HG02571 (cell line): ENCODE results near the gene MAST4.
"Not testable (repeated sequence)": the region's sequence is repeated elsewhere in the genome, so short reads cannot be mapped to it uniquely, and the experiment has no call there.

Experiments used
- ATAC-seq: cut with Tn5 transposase; IDR thresholded peaks from one replicate; pipeline ENCODE4 v1.9.1; 2021; ENCODE audit warnings: mild to moderate bottlenecking, moderate library complexity; ENCODE audit not compliant: unreplicated experiment

Gene MAST4

DNA sequence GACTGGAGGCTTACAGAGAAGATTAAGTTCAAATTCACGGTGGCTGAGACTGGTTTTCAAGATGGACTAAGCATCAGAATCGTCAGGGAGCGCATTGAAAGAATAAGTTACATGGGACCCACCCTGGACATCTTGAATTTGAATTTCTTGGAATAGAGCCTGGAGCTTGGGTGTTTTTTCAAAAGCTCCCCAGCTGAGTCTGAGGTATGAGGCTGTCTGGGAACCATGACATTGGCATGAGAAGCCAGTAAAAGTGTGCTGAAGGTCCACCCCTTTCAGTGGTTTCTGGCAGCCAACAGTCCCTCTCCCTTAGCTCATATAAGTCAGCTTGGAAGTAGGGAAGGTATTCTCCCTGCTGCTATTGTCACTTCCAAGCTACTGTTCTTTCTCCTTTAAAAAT is 97.8 kb downstream of the MAST4 start:
- no peak for ATAC-seq

DNA sequence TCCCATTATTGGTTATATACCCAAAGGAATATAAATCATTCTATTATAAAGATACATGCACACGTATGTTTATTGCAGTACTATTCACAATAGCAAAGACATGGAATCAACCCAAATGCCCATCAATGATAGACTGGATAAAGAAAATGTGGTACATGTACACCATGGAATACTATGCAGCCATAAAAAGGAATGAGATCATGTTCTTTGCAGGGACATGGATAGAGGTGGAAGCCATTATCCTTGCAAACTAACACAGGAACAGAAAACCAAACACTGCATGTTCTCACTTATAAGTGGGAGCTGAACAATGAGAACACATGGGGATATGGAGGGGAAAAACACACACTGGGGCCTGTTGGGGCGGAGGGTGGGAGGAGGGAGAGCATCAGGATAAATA is 99.6 kb downstream of the MAST4 start:
- not testable (repeated sequence) for ATAC-seq

DNA sequence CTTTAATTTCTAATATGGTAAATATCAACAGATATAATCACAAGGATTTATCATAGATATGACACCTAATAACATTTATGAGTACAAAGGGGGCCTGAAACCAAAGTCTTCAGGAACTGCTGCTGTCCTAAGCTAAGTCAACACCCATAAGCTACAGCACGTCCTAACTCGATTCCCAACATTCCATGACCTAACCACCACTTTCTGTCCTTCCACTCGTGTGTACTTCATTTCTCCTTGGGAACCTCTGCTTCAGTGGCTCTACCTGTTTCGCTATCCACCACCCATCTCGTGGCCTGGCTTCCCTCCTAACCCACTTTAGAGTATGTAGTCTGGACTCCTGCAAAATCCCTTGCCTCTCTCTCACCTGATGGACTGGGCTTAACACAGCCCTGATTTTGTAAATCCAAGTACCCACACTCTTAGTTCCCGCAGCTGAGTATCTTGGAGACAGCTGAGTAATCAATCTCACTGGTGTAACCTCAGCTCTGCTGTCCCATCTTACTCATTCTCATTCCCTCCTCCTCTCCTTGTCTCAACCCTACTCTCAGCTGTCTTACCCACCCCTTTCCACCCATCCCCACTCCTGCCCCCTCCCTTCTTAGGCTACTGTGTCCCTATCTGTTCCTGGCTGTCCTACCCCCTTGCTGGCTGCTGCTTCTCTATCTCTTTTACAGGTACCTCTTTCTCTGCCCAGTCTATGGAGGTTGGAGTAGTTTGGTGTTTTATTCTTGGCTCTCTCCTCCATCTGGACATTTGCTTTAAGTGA is 101.8 kb downstream of the MAST4 start:
- ATAC-seq: no peak

DNA sequence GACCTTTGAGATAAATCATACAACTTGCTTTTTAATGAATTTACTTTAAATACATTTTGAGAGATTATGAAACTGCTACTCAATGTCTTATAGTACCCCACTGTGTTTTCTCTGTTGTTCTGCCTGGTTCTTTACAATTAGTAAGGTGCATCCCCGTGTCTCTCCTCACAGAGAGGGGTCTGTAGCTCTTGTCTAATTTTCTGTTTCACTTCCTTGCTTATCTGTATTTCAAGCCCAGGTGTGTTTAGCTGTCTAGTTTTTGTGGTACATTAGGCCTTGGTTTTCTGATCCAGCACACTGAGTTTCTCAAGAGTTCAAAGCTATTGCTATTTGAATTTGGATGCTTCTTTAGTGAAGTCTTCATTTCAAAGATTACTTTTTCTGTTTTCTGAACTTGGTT is 105.1 kb downstream of the MAST4 start:
- ATAC-seq: peak; percentile 58

DNA sequence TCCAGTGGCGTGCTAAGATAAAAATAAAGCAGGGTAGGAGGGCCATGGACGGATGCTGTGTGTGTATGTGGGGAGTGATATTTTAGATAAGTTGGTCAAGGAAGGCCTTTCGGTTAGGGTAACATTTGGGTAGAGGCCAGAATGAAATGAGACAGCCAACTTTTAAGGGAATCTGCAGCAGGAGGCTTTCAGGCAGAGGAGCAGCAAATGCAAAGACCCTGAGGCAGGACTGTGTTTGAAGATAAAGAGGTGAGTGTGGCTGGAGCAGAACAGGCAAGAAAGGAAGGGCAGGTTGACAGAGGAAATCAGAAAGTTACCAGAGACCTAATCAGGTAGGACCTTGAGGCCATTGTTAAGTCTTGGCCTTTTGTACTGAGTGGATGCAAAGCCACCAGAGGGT is 106.2 kb downstream of the MAST4 start:
- no peak for ATAC-seq

DNA sequence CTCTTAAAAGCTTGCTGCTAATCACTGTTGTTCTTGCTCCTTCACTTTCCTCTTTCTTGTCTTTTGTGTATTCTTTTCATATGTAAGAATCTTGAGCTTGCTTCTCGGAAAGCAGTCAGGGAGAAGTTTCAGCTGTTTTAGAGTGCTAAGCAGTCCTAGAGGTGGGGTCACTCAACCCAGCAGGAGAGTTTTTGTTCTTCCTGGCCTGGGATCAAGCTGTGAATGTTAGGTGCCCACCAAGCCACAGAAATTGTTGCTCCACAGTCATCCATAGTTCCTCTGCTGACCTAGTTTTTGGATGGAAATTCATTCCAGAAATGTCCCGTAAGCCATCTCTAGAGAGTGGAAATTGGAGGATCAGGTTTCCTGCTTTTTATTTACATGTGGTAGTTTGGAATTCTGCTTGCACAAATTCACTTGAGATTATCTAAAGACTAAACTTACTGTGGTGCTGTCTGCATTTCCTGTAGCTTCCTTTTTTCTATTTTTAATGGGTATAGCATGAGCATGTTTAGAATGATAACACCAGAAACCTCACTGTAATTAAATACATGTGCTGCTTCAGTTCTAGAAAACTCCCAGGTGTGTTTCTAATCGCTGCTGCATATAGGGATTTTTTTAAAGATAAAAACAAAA is 108.7 kb downstream of the MAST4 start:
- no peak for ATAC-seq

DNA sequence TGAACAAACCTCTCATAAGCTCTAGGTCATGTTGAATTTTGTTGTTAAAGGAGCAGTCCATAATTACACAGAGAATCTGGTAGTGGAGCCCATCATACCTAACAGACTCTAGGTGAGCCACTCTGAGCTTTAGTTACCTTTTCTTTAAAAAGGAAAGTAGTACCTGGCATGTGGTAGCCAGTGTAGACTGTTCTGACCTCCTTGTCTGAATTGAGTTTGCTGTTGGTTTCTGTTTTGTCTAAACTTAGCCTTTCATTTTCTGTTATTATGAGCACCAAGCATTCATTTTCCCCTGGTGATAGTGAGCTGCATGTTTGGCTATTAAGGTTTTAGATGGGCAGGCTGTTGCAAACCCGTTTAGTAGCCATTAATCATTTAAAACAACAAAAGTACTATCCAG is 112.2 kb downstream of the MAST4 start:
- ATAC-seq: no peak

DNA sequence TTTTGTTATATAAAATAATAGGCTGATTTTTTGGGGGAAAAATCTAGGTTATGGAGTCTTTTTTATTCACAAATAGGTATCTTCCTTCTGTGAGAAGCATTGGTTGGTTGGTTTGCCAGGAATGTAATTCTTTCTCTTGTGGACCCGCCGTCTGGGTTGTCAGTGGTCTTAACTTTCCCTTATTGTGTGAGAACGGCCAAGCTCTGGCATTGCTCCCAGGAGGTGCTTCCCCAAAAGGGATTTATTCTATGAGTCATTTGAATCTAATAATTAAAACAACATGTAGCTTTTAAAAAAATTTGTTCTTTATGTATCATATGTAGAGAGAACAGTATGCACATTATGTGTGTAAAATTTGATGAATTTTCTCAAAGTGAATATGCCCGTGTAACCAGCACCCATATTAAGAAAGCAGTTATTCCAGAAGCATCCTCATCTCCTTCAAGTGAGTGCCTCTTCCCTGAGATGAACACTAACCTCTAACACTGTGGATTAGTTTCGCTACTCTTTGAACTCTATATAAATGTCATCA is 114.4 kb downstream of the MAST4 start:
- ATAC-seq: no peak

DNA sequence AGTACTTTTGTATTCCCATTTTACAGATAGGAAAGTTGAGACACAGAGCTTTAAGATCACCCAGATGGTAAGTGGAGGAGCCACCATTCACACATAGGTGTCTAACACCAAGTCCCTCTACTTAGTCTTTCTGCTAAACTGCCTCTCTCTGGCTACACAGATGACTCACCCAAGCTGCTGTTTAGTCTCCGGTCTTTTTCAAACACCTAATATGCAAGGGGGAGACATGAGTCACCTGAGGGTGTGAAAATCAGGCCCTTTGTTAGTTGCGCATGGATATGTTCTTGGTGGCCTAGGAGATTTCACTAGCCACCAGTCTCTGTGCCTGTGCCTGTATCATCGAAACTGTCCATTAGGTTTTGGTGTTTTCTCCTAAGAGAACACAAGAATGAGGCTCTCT is 117.8 kb downstream of the MAST4 start:
- no peak for ATAC-seq

DNA sequence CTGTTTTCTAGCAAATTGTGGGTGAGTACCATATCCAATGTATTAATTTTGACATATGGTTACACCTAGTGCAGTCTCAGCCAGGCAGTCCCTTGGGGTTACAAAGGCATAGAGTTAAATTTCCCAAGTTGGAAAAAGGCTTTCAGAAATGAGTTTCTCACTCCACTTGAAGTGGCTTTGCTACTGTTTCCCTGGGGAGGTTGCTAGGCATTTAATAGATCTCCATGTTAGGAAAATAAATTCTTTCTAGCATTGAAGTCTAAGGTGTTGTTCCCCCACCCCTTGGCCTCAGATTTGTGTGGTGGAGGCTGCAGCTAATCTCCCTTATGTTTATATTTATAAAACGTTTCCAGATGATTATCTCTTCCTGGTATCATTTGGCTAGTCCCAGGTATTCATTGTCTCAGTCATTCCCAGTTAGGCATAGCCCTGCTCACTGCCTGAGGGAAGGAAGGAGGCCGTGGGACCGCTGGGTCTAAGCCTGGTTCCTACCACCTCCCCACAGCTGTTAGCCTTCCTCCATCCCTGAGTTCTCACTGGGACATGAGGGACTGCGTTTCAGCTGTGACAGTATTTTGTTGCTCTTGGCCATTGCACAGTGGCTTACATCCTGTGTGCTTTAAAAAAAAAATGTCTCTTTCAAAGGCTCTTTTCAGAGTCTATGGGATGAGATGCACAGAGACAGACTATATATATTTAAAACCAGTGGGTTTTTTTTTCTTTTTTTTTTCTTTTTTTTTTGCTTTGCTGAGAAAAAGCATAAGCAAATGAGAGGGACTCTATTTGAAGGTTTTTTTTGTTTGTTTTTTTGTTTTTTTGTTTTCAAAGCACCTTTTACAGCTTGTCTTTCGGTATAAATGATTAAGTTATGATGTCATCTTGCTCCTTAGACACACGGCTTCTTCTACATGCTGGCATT is 121.5 kb downstream of the MAST4 start:
- no peak for ATAC-seq

DNA sequence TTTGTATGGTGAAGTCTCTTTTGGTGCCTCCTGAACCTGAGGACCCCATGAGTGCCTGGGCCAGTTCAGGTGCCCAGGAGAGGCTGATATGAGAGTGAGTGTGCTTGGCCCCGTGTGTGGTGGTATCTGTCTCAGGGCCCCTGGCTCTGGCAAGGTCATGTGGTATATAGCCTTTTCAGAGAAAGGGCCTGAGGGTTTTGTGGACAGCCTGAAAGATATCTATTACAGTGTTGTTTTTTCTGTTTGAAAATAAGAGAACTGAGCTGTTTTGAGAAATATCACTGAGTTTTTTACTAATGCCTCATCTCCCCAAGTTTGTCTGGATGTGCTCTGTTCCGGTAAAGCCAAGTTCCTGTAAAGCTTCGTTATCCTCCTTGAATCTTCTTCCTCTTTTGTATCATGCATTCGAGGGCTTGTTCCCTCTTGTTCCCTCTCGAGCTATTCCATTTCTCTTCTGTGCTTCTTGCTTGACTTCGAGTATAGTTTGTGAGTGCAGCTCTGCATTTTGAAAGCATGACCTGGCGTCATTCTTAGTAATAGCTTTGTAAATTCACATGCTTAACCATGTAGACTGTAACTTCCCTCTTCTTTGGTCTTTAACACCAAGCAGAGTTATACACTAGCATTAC is 122.3 kb downstream of the MAST4 start:
- no peak for ATAC-seq

DNA sequence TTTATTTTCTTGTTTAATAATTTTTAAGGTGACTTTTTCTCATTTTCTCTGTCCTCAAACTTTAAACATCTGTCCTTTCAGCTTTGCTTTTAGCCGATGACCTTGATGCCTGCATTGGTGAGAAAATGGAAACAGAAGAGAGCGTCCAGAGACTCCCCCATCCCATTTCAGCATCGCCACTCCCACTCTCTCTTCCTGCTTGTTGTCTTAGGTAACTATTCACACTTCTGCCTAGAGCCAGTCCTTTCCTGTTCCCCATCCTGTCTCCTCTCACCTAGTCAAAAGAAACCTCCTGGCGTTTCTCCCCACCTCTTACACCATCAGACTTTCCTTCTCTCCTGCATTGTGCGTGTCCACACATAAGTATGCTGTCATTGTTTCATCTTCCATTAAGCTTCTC is 124.6 kb downstream of the MAST4 start:
- ATAC-seq: no peak

DNA sequence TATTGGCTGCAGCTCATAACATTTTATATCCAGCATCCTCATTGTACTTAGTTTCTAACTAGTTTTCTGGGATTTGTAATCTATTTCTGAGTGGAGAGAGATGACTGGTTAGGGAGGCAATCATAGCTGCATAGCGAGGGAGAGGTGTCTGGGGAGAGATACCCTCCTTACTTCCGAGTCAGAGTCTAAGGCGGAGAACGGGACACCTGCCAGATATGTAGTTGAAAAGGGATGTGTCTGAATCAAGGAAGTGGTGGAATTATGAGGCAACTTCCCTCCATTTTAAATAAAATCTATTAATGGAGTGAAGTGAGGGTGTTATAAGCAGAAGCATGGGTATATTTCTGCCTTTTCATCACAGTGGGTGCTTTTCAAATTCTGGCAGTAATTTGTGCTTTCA is 126.5 kb downstream of the MAST4 start:
- no peak for ATAC-seq

DNA sequence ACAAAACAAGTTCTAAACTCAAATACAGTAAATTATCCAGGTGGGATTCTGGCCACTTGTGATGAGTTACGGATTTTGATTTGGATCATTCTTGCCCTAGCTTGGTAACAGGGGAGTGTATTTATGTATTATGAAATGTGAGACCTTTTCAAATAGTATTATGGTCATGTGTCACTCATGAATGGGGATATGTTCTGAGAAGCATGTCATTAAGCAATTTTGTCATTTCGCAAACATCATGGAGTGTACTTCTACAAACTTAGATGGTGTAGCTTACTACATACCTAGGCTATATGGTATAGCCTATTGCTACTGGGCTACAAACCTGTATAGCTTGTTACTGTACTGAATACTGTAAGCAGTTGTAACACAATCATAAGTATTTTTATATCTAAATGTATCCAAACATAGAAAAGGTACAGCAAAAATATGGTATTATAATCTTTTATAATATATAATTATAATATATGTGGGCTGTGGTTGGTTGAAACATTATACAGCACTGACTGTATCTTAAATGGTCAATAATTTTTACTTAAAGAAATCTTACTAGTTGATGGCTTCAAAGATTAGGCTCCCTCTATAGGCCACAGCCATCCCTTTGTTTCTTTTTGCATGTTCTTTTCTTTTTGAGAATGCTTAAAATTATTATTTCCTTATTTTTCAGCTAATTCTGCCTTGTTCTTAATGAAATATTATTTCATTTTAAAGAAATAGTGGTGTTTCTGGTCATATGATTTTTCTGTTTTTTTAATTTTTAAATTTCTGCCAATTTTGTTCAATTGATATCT is 128.4 kb downstream of the MAST4 start:
- ATAC-seq: no peak

DNA sequence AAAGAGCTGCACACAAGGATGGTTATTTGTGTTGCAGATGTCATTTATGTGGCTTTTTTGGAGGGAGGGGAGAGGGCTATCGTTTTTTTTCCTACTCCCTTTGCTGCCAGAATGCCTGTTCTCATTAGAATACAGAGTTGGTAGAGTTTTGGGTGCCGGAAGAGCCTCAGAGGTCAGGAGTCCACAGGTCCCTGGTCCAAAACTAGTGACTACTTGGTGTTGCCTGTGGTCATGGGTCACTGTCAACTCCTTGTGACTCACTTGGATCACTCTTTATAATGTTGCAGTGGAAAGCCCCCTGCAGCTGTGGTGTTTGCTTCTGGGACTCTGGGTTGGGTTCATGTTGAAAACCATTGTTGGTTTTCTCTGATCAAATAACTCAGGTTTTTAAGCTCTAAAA is 131.4 kb downstream of the MAST4 start:
- ATAC-seq: no peak

DNA sequence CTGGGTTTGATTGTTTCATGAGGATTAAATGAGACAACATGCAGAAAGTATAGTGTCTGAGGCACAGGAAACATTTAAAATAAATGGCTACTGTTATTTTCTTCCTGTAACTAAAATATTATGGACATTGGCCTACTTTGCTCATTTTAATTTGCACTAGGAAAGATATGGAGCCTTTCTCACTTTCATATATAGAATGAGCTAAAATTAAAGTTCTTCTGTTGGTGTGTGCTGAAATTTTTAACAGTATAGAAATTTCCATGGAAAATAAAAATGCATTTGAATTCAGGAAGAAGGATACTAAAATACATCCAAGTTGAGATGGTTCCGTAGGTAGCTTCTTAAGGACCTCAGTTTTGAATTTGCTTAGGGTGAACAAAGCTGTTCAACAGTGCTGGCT is 131.9 kb downstream of the MAST4 start:
- ATAC-seq: no peak

DNA sequence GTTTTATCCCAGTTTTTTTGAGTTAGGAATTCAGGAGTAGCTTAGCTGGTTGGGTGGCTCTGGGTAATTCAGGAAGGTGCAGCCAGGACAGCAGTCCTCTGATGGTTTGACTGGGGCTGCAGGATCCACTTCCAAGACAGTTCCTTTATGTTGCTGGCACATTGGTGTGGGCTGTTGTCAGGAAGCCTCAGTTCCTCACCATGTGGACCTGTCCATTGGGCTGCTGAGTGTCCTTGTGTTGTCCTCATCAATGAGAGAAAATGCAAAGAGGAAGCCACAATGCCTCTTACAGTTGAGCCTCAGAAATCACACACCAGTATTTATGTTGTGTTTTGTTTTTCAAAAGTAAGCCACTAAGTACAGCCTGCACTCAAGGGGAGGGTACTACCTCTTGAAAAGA is 140.9 kb downstream of the MAST4 start:
- no peak for ATAC-seq

DNA sequence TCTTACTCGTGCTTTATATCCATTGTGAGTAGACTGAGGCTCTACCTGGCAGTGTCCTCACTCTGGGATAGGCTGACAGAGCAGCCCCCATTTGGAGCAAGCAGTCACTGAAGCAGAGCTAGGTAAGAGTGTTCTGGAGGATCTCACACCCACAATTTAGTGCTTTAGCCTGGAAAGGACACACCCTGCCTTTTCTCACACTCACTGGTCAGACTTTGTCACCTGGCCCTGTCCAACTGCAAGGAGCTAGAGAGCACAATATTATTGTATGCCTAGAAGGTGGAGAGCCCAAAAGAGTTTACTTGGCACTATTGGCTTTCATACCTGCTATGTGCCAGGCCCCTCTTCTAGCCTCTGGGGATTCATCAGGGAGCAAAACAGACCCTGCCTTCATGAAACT is 141.9 kb downstream of the MAST4 start:
- ATAC-seq: no peak

DNA sequence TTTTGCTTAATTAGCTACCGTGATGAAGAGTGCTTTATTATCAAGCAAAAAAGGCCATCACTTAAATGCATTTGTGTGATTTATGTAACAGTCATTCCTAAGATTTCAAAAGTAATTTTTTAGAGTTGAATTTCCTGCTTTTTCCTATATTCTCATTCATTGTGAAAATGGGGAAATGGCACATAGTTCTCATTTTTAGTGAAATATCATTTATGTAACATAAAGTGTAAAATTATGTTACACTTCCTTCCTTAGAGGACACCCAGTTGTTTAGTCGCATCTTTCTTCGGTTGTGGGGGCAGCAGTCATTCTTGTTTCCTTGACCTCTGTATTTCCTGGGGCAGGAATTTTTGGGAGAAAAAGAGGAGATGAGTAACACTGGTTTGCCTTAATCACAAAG is 142.8 kb downstream of the MAST4 start:
- ATAC-seq: no peak

DNA sequence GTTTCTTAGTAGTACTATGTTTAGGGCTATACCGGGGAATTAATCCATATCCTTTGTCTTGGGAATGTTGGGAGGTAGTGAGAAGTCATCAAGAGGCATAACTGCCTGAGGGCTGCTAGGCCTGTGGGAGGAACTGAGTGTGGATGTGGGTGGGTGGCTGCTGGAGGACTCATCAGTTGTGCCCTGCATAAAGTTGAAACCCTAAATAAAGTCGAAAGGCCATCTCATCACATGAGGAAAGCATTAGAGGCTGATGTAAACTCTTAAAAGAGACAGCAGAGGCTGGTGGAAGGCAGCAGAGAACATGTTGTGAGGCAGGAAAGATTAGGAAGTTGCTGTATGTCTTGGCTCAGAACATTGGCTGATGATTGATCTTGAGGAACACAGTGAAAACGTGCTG is 143.8 kb downstream of the MAST4 start:
- ATAC-seq: no peak
